Skeletal muscle satellite cell (primary cell): Measurements from ENCODE around the gene SFTPA1. TPM values are rescaled to one million over a fixed set of nuclear protein-coding genes. Genes with fewer than 3 reads are reported as not detected.
"Not testable (repeated sequence)": the region's sequence is repeated elsewhere in the genome, so short reads cannot be mapped to it uniquely, and the experiment has no call there.

Source experiments
- H3K27me3 ChIP-seq: 2 replicates; pipeline ENCODE4 v1.7.0; 2013; ENCODE audit warnings: low read length; ENCODE audit not compliant: control insufficient read depth, insufficient read depth
- H3K36me3 ChIP-seq: 2 replicates; pipeline ENCODE4 v1.7.0; 2013; ENCODE audit warnings: mild to moderate bottlenecking, control low read depth, low read length; ENCODE audit not compliant: insufficient read depth
- H3K4me1 ChIP-seq: 2 replicates; pipeline ENCODE4 v1.7.0; 2013; ENCODE audit warnings: low read length; ENCODE audit not compliant: control insufficient read depth, insufficient read depth
- H3K4me2 ChIP-seq: 2 replicates; pipeline ENCODE4 v1.7.0; 2013; ENCODE audit warnings: mild to moderate bottlenecking, low read length
- H3K4me3 ChIP-seq: 2 replicates; pipeline ENCODE4 v1.7.0; 2013; ENCODE audit warnings: low read length
- H3K9ac ChIP-seq: 2 replicates; pipeline ENCODE4 v1.7.0; 2013; ENCODE audit warnings: mild to moderate bottlenecking, low read depth, low read length, moderate library complexity
- H3K9me3 ChIP-seq: replicated peaks from 2 replicates; pipeline ENCODE4 v1.7.0; 2013; ENCODE audit warnings: mild to moderate bottlenecking, control low read depth, low read length
- total RNA-seq: library from RNA; depleted of rRNA; stranded (reverse); fragments of >200 nt; gene quantifications from 2 replicates; pipeline ENCODE4 v1.2.3, GENCODE V29; 2012; rRNA removed

The SFTPA1 gene
- total RNA-seq, result not detected in 2 replicates

DNA sequence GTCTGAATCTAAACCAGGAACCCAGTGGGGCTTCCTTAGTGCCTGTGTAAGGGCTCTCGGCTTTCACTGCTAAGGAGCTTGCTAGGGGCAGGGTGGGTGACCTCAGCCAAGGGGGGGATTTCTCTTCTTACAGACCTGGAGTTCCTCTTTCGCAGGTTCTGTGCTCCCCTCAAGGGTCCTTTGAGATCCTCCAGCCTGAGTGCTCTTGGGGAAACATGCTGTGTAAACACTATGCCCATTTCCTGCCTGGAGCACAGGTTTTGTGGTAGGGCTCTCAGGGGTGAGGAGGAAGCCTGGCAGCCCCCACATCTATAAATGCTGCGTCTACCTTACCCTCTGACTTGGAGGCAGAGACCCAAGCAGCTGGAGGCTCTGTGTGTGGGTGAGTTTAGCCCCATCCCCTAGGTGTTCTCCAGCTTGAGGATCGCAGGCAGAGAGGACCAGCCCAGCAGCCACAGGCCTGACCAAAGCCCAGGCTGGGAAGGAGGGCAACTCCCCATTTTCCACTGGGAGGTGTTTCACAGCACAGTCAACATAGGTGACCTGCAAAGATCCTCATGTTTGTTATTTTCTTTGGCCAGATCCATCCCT is at the start of gene SFTPA1:
TSS of gene SFTPA1 (plus strand) at position 339 of the 591 bp plus-strand sequence. CDS start 887 bp downstream, outside the sequence.
- H3K9me3 ChIP-seq, result no peaks in the 10 kb centered on the region
- no peak within 1 kb of the TSS for H3K9ac ChIP-seq
- H3K27me3 ChIP-seq, result peaks cover 26% of the 10 kb centered on the region
- H3K4me3 ChIP-seq, result no peak within 1 kb of the TSS
- H3K4me1 ChIP-seq, result no peaks in the 10 kb centered on the region
- no peak within 1 kb of the TSS for H3K4me2 ChIP-seq
- no peaks in the 10 kb centered on the region for H3K36me3 ChIP-seq

DNA sequence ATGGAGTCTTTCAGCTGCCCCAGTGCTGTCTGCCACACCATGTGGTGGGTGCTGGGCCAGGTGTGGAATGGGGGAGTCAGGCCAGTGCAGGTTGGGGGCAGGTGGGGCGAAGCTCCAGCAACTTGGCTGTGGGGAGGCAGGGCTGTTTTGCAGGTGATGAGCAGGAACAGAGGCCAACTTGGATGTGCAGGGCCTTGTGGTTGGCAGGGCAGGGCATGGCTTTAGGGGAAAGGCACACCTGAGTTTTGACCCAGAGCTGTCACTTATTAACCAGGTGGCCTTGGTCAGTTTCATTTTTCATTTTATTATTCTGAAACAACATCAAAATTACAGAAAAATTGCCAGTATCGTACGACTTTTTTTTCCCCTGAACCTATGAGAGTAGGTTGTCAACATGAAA is 49.5 kb upstream of the SFTPA1 start:
- H3K4me3 ChIP-seq, result no peak overlapping the region
- peaks cover 48% of the 10 kb centered on the region for H3K27me3 ChIP-seq
- H3K4me1 ChIP-seq, result no peaks in the 10 kb centered on the region
- H3K36me3 ChIP-seq, result no peaks in the 10 kb centered on the region
- H3K9me3 ChIP-seq, result no peaks in the 10 kb centered on the region
- H3K9ac ChIP-seq, result no peak overlapping the region
- H3K4me2 ChIP-seq, result no peak overlapping the region

DNA sequence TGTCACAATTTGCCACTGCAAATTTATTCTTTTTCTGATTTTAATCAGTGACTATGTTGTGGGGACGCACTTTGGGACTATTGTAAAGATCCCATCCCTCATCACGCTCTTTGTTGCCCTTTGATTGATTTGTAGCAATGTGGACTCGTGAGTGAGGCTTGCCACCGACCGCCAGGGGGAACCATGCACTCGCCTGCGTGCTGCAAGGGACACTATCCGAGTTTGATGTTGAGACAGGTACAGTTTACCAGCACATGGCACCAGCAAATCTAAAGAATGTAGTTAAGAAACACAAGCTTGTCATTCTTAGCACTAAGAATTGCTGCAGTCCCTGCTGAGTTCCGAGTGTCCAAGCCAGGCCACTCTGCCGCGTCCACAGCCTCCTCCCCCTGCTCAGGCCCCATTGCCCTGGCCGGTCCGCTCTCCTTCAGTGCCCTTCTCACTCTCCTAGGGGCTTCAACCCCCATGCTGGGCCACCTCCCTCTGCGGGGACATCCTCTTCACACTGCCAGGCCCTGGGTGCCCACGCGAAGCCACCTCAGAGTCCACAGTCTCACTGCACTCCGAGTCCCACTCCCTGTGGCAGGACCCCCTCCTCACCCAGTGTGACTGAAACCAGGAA is 48.5 kb upstream of the SFTPA1 start:
- H3K9me3 ChIP-seq, result no peaks in the 10 kb centered on the region
- no peaks in the 10 kb centered on the region for H3K36me3 ChIP-seq
- H3K4me3 ChIP-seq, result no peak overlapping the region
- peaks cover 54% of the 10 kb centered on the region for H3K27me3 ChIP-seq
- H3K4me1 ChIP-seq, result no peaks in the 10 kb centered on the region
- H3K9ac ChIP-seq, result no peak overlapping the region
- no peak overlapping the region for H3K4me2 ChIP-seq

DNA sequence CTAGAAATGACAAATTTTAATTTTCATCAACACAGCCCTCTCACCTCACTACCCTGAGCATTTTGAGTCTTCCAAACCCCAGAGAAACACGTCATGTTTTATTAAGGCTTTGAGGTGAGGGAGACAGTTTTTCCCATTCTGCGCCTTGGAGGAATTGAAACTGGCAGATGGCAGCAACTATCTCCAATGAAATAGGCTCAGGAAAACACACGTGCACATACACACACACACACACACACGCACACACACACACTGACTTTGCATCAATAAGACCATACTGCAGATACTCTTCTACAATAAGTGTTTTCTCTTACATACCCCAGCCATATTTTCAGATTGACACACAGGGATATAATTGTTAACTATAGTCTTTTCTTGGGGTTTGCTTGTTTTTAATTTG is 47.3 kb upstream of the SFTPA1 start:
- Histone ChIP-seq H3K27me3 (peaks cover 62% of the 10 kb centered on the region), H3K9me3 (no peaks in the 10 kb centered on the region), H3K36me3 (no peaks in the 10 kb centered on the region), H3K9ac (no peak overlapping the region), H3K4me2 (no peak overlapping the region), H3K4me1 (no peaks in the 10 kb centered on the region), H3K4me3 (no peak overlapping the region)

DNA sequence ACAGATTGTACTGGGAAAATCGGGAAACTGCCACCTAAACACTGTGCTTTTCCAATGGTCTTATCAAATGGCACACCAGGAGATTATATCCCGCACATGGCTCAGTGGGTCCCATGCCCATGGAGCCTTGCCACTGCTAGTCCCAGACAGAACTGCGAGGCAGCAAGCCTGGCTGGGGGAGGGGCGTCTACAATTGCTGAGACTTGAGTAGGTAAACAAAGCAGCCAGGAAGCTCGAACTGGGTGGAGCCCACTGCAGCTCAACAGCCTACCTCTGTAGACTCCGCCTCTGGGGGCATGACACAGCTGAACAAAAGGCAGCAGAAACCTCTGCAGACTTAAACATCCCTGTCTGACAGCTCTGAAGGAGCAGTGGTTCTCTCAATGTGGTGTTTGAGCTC is 40.1 kb upstream of the SFTPA1 start:
- H3K4me2 ChIP-seq, H3K9me3 ChIP-seq, H3K36me3 ChIP-seq, H3K9ac ChIP-seq, H3K4me3 ChIP-seq, H3K4me1 ChIP-seq: not testable (repeated sequence)
- H3K27me3 ChIP-seq, result peaks cover 30% of the 10 kb centered on the region

DNA sequence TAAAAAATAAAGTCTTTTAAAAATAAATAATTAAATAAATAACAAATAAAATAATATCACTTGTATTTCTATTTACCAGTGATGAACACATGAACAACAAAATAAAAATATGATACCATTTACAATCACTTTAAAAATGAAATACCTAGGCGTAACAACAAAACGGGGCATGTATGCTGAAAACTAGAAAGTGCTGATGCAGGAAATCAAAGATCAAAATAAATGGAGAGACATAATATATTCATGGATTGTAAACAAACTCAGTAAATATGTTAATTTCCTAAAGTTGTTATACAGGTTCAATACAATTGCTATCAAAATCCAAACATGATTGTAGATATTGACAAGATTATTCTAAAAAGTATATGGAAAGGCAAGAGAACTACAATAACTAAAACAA is 31.4 kb upstream of the SFTPA1 start:
- no peaks in the 10 kb centered on the region for H3K36me3 ChIP-seq
- peaks cover 35% of the 10 kb centered on the region for H3K27me3 ChIP-seq
- H3K9me3 ChIP-seq, result no peaks in the 10 kb centered on the region
- no peak overlapping the region for H3K9ac ChIP-seq
- no peak overlapping the region for H3K4me3 ChIP-seq
- H3K4me1 ChIP-seq, result no peaks in the 10 kb centered on the region
- no peak overlapping the region for H3K4me2 ChIP-seq

DNA sequence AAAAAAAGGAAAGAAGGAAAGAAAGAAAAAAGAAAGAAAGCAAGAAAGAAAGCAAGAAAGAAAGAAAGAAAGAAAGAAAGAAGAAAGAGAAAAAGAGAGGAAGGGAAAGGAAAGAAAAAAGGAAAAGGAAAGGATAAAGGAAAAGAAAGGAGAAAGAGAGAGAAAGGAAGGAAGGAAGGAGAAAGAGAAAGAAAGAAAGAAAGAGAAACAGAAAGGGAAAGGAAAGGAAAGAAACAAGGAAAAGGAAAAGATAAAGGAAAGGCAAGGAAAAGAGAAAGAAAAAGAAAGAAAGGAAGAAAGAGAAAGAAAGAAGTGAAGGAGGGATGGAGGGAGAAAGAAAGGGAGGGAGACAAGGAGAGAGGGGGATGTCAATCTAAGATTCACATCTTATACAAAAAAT is 29.7 kb upstream of the SFTPA1 start:
- Histone ChIP-seq H3K27me3 (peaks cover 45% of the 10 kb centered on the region), H3K36me3 (no peaks in the 10 kb centered on the region), H3K4me2 (no peak overlapping the region), H3K9ac (no peak overlapping the region), H3K9me3 (no peaks in the 10 kb centered on the region), H3K4me1 (no peaks in the 10 kb centered on the region), H3K4me3 (no peak overlapping the region)

DNA sequence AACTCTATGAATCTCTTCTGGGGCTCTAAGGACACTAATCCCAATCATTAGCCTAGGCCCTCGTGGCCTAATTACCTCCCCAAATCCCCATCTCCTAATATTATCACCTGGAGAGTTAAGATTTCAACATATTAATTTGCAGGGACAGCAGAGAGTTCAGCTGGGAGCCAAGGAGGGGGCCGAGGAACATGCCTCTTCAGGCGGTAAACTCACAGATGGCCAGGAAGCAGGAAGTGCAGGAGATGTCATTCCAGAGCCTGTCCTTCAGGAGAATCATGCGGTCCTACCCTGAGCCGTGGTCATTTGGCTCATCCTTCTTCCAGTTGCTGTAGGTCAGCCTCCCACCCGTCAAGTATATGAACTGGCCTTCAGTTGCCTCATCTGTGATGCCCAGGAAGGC is 28.6 kb upstream of the SFTPA1 start:
- peaks cover 40% of the 10 kb centered on the region for H3K27me3 ChIP-seq
- no peaks in the 10 kb centered on the region for H3K9me3 ChIP-seq
- no peaks in the 10 kb centered on the region for H3K36me3 ChIP-seq
- no peak overlapping the region for H3K4me3 ChIP-seq
- no peak overlapping the region for H3K4me2 ChIP-seq
- H3K4me1 ChIP-seq, result no peaks in the 10 kb centered on the region
- H3K9ac ChIP-seq, result no peak overlapping the region

DNA sequence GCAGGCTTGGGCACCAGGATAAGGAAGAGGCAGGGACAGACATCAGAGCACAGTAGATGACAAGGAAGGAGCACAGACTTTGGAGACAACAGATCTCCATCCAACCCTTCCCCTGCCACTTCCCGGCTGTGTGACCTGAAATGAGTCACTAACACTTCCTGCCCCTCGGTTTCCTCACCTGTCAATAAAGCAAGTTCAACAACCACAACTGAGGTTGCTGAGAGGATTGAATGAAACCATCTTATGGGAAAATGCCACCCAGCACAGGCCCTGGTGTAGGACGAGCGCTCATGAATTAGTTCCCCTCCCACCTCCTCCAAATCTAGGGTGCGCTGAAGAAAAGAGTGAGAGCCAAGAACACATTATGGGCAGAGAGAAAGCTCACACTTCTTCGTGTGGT is 27.8 kb upstream of the SFTPA1 start:
- peaks cover 36% of the 10 kb centered on the region for H3K27me3 ChIP-seq
- H3K4me1 ChIP-seq, result not testable (repeated sequence)

DNA sequence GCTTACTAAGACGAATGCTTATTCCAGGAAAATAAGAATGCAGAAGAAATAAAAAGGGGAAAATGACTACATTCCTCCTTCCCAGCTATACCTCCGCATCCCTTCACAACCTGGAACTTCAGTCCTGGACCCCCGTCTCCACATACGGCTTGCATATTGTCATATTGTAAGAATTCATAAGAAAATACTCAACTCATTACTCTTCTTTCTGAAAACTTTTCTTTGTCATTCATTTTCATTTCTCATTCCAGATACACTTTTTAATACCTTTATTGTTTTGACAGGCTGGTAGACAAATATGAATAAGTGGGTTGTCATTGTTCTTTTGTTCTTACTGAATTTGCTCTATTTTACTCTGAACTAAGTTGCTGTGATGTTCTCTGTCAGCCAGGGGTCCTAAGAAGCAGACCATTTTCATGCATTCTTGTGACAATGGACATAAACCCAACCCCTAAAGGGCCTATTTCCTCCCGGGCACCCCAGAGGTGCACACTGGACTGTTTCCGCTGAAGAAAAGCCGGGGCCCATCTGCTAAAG is 27.2 kb upstream of the SFTPA1 start:
- no peak overlapping the region for H3K4me3 ChIP-seq
- H3K4me1 ChIP-seq, result no peaks in the 10 kb centered on the region
- no peaks in the 10 kb centered on the region for H3K36me3 ChIP-seq
- no peak overlapping the region for H3K4me2 ChIP-seq
- H3K9me3 ChIP-seq, result no peaks in the 10 kb centered on the region
- peaks cover 31% of the 10 kb centered on the region for H3K27me3 ChIP-seq
- no peak overlapping the region for H3K9ac ChIP-seq

More for the DNA sequence above, 27.8 kb upstream of the SFTPA1 start:
- H3K9me3 ChIP-seq, H3K36me3 ChIP-seq, H3K4me2 ChIP-seq, H3K4me3 ChIP-seq, H3K9ac ChIP-seq: not testable (repeated sequence)

DNA sequence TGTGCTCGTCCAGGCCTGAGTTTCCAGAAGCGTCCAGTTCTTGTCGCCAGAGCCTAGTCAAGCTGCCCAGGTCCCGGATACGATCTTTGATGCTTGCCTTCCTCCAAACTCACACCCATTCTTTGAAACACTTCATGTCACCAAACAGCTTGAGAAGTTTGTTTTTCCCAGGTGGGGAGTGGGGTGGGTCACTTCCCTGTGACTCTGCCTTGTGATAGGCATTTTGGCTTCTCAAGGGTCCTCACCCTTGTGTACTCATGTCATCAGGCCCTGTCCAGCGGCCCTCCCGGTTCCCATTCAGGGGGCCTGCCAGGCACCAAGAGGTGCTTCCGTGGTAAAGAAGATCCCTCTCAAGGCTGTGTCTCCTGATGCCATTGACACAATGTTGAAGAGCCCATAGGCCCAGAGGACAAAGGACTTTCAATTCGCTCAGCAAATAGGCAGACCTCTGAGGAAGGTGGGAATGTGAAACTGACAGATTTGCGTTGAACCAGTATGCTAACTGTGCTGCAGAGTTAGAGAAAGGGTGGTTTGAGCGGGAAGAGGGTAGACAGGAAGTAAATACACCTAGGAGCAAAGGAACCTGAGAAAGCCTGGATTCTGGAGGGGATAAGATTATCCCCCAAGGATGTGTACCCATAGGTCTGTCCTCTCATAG is 24.7 kb upstream of the SFTPA1 start:
- H3K4me3 ChIP-seq, result no peak overlapping the region
- no peak overlapping the region for H3K4me2 ChIP-seq
- H3K27me3 ChIP-seq, result peaks cover 22% of the 10 kb centered on the region
- no peaks in the 10 kb centered on the region for H3K36me3 ChIP-seq
- no peak overlapping the region for H3K9ac ChIP-seq
- H3K9me3 ChIP-seq, result no peaks in the 10 kb centered on the region
- no peaks in the 10 kb centered on the region for H3K4me1 ChIP-seq
